M059J (cell line): ENCODE measurements around the gene ALDOB. TPM values are rescaled to one million over a fixed set of nuclear protein-coding genes. Genes with fewer than 3 reads are reported as not detected.

Experiments
- DNase-seq: peaks from one replicate; pipeline ENCODE4 v3.0.0-alpha.2; 2012; ENCODE audit warnings: low read depth
- total RNA-seq: library from RNA; depleted of rRNA; stranded (reverse); fragments of >200 nt; shearing (Covaris generic); gene quantifications from 2 replicates; pipeline ENCODE4 v1.2.3, GENCODE V29; 2014

The ALDOB gene
- total RNA-seq, 1 experiment from 2014 or later = not detected

DNA sequence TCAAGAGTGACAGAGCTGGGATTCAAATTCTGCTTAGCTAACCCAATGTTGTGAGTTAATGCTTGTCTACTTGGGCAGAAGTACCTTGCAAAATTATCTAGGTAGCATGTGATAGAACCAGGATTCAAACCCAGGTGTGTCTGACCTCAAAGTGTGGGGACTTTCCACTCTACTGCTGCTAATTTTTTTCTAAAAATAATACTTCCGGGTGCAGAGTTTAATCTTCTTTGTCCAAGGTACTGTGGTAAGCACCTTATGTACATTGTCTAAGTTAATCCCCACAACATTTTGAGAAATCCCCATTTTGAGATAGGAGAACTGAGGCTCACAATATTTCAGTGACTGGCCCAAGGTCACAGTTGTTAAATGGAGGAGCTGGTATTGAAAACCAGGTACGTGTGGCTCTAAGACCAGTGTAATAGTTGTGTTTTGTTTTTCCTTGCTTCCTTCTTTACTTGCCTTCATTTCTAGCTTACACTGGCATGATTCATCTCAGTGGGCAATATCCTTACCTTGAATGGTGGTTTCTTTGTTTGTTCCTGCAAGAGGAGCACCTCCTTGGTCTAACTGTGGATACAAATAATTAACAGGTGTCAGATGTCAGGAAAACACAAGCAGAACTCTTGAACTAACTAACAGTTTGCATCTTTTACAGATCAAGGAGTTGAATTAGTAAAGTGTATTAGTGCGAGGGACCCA is 7.5 kb downstream of the ALDOB start:
- DNase-seq = no peak

DNA sequence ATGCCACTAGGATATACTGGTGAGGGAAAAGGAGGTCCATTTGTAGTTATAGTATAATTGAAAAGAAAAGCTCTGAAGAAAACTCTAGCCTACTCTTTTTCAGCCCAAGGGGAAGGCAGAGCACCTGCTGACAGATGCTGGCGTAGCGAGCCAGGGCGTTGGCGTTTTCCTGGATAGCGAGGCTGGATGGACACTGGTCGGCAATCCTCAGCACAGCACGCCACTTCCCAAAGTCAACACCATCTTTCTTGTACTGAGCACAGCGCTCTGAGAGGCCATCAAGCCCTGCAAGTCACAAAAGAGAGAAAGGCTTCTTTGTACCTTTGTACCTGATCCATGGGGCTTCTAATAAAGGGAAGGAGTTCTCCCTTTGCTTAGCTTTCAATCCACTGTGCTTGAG is 8.2 kb downstream of the ALDOB start:
- DNase-seq = no peak

DNA sequence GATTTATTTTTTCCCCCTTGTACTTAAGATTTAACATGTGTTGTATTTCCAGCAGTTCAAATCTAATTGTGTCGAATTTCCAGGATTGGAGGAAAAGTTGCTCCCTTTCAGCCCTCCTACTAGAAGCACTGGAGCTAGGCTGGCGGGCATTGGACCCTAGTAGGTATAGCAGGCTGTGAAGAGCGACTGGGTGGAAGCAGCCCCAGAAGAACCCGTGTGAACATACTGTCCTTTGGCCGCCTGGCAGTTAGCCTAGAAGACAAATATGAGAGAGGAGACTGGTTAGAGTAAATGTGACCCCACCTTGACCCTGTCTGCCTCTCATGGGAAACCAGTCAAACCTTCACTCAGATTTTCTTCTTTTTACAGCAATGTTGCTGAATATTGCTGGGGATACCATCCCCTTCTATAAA is 13.9 kb downstream of the ALDOB start:
- DNase-seq = no peak

DNA sequence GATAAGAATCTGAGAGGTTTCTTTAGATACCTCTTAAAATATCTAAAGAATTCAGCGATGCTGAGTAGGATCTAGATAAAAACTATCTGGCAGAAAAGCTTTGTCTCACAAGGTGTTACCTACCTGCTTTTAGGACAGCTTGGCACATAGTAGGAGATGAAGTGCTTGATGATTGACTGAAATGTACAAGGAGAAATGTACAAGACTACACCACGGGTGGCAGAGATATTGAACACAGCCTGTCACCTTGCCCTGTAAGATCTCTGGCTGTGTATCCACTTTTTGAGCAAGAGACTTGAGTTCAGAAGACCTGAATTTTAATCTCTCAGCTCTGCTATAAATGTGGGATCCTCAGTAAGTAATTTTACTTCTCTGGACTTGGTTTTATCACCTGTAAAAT is 15.7 kb downstream of the ALDOB start:
- no peak for DNase-seq

DNA sequence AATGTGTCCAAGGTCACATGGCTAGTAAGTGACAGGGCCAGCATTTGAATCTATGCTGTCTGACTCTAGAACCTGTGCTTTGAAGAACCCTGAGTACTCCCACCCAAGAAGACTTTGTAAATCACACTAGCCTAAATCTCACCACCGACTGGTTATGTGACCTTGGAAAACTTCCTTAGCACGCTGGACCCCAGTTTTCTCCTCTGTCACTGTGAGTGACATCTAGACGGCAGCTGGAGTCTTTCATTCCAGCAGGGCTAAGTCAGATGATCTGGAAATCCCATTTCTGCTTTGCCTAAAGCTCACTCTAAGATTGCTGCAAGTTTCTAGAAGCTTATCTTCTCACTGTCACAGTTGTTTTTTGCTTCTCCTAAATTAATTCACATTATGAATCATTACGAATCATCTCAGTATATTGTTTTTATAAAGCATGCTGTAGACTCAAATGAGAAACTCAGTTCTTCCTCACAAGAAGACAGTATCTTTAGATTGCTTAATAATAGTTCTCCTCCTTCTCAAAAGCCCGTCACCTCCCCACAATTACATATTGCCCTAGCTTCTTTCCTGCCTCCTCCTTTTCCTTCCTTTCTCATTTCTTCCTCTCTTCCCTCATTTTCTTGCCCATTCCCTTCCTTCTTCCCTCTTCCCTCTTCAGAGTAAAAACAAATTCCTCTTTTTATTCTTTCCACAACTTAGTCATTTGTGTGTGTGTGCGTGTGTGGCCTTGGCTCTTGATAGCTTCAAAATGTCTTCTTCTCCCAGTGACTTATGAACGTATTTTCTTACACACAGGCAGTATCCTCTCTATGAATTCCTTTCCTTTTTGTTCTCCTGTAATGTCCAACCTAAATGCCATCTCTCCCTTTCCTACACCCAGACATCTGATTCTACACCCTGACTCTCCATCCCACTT is 16.8 kb downstream of the ALDOB start:
- DNase-seq = peak; percentile 23

DNA sequence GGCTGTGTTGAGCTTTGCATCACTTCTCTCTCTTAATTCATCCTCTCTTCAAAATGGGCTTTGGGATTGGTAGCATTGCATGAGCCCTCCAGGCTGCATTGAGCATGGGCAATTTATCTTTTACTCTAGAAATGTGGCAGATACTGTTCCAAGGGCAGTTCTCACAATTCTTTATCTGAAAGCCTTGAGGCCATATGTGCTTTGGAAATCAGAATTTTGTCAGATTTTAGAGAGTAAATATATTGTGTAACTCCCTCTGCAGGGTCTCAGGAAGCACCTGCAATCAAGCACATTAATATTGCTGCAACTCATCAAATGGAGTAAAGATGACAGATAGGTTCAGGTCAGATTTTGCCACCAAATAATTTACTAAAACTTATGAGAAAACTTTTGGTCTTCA is 17.6 kb downstream of the ALDOB start:
- DNase-seq = no peak

DNA sequence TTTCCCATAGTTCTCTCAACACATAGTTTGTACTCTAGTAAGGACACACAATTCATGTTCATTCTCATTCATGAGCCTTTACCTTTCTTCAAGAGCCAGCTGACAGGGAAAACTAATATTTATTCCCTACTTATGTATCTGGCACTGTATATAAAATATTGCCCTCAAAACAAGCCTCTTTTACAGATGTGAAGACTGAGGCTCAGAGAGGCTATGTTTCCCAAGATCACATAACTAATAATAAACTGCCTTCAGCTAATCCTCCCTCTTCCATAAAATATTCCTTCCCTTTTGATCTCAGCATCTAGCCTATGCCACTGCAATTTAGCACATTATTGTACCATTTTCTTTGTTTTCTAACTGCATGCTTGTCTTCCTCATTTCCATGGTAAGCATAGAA is 18.2 kb downstream of the ALDOB start:
- no peak for DNase-seq

DNA sequence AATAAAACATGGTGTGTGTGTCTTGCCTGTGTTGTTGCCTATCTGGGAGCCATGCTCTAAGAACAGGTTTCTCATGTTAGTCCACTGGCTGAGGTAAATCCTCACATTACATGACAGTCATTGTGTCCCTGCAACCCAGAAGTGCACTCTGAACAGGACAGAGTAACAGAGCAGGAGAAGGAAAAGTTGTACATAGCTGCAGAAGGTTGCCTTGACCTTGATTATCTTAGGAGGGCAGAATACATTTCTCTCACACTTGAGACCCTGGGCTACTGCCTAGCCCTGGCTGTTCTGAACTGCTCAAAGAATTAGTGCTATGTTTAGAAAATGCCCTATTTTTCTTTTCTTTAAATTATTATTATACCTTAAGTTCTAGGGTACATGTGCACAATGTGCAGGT is 20.0 kb downstream of the ALDOB start:
- DNase-seq = no peak

DNA sequence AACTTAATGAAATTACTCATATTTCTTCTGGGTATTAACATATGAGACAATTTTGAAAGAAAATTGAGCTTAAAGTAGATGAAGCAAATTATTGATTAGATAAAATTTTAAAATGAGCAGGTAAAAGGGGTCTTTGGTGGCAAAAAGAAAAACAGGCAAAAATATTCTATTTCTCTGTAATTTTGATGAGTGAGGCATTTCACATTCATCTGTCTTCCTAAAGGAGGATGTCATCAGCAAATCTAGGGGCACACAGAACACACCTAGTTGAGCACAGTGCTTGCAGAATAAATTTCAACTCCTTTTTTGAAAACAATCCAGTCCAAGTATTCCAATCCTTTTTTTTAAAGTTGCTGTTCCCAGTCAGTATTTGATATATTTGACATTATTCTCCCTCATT is 20.7 kb downstream of the ALDOB start:
- no peak for DNase-seq

DNA sequence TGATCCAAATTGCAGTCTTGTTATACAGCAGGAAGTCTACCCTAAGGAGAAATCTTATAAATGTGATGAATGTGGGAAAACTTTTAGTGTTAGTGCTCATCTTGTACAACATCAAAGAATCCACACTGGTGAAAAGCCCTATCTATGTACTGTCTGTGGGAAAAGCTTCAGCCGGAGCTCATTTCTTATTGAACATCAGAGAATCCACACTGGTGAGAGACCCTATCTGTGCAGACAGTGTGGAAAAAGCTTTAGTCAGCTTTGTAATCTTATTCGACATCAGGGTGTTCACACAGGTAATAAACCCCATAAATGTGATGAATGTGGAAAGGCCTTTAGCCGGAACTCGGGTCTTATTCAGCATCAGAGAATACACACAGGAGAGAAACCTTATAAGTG is 26.5 kb downstream of the ALDOB start:
- DNase-seq = peak; percentile 7

DNA sequence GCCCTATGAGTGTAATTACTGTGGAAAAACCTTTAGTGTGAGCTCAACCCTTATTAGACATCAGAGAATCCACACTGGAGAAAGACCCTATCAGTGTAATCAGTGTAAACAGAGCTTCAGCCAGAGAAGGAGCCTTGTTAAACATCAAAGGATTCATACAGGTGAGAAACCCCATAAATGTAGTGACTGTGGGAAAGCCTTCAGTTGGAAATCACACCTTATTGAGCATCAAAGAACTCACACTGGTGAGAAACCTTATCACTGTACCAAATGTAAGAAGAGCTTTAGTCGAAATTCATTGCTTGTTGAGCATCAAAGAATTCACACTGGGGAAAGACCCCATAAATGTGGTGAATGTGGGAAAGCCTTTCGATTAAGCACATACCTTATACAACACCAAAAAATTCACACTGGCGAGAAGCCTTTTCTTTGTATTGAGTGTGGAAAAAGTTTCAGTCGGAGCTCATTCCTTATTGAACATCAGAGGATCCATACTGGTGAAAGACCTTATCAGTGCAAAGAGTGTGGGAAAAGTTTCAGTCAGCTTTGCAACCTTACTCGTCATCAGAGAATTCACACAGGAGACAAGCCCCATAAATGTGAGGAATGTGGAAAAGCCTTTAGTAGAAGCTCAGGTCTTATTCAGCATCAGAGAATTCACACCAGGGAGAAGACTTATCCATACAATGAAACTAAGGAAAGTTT is 27.0 kb downstream of the ALDOB start:
- DNase-seq = no peak

DNA sequence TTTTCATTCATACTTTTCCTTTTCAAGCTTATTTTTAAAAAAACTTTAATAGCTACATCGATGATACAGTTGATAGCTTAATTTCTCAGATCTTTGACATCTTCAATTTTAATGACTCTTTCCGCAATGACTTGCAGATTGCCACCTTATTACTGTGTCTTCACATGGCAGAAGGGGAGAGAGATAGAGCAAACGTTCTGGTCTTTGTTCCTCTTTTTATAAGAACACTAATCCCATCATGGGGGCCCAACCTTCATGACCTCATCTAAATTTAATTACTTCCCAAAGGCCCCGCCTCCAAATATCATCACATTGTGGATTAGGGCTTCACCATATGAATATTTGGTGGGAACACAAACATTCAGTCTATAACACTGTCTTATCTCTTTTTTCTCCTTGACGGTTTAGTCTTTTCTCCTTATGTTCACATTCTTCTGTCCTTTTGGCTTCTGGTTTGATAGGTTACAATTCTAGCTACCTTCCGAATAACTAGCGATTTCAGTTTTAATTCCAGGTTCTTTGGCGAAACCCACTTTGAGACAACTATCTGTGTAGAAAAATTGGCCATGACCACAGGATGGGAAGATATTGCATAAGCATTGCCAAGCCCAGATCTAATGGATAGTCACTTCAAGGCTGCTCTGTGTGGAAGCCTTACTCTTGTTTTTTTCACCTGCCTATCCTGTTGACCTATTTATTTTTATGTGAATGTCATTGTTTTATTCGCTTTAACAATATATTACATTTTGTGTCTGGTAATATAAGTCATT is 31.9 kb downstream of the ALDOB start:
- no peak for DNase-seq

DNA sequence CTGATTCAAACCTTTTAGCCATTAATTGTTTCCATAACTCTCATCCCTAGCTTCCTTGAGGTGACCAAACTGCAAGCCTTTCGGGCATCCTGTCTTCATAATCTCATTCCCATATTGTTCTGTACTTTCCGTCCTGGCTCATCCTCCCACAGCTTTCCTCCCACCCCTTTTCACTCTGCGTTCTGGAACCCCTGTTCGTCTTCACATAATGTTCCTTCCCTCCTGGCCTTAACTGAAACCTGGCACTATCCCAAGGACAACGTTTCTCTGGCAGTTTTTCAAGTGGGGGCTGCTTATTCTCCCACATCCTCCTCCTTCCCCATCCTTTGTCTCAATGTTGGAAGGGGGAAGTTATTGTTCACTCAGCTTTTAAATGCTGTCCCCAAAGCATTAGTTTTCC is 35.5 kb downstream of the ALDOB start:
- DNase-seq = no peak

DNA sequence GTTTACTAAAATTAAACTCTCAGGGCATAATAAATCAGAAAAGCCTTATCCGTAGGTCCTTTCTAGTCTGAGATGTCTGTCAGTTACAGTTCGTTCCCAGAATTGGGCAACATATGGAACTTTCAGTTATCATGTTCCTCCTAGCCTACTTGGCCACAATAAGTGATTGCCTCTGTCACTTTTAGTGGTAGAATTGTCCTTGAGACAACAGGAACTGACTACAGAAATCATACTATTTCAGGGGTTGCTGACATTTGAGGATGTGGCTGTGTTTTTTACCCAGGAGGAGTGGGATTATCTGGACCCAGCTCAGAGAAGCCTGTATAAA is 36.0 kb downstream of the ALDOB start:
- peak; percentile 4 for DNase-seq

DNA sequence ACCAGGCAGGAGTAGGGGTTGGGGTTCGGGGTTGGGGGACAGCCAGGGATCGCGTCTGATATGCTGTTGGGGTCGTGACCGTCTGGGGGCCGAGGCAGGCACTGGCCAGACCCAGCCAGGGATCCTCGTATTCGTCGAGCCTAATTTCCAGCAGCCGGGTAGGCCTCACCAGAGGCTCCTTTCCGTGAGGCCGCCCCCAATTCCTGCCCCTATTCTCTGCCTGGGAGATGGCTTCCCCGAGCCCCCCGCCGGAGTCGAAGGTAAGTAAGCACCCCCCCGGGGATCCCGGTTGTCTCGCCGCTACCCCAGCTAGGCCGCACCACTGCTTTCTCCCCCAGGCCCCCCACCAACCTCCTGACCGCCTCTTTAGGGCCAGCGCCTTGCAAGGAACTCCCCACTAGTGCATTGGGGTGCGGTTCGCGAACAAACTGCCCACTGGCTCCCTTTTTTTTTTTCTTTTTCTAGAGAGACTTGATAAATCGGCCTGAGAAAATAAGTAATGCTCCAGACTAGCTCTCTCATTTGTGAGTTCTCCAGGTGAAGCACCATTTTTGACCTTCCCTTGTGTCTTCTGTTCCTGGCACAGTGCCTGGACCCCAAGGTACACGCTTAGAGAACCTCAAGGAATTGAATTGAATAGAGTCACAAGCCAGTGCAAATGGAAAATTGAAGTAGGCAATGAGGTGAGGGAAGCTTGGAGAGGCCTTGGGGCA is 36.5 kb downstream of the ALDOB start:
- peak; percentile 37 for DNase-seq

DNA sequence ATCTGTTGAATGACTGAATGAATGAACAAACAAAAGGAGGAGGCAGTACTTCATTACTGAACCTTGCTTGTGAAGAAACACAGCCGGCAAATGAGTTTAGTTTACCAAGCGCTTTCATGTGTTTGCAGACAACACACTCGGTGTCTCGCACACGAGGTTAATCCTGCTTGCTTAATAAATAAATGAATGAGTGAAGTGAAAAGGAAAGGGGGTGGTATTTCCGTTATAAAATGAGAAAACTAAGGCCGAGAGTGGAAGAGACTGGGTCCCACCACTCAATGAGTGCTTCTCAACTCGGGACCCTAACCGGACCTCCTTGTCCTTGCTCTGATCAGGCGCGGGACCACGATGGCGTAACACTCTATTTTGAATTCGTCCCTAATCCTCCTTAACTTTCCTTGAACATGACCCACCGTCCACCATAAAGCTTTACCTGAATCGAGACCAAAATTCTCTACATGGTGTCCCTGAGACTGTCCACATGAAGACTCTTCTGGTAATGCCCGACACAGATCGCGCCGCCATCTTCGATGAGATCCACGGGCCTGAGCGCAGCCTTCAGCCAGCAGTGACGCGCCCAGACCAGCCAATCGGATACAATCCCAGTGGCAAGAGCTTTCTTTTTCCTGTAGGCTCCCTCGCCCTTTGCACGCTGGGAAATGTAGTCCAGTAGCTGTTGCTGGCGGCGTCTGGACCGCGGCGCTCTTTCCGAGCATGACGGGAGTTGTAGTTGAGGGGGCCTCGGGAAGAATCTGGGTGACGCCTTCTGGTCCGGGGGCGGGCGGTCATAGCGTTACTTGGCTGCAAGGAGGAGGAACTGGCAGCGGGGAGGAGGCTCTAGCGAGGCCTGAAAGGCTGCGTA is 37.3 kb downstream of the ALDOB start, which contains the start of the genes MRPL50 and ZNF189:
Gene MRPL50, minus strand, starts transcription at position 551 of the 862 bp plus-strand sequence. Its CDS starts 26 bp downstream, at position 525.
Gene ZNF189, plus strand, starts transcription at position 784 of the 862 bp plus-strand sequence. CDS start 306 bp downstream, outside the sequence.
- peak; percentile 99 for DNase-seq

DNA sequence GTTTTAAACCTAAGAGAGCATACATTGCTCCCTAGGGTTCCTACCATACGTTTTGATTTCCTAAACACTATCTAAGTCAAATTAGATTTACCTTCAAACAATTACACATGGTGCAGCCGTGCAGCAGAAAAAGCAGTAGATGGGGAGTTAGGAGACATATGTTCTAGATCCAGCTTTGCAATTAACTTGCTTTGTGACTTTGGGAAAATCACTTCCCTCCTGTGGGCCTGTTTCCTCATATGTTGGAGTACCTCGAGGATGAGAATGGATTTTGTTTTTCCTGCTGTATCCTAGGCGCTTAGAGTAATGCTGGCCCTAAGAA is 37.9 kb downstream of the ALDOB start:
- DNase-seq = no peak

DNA sequence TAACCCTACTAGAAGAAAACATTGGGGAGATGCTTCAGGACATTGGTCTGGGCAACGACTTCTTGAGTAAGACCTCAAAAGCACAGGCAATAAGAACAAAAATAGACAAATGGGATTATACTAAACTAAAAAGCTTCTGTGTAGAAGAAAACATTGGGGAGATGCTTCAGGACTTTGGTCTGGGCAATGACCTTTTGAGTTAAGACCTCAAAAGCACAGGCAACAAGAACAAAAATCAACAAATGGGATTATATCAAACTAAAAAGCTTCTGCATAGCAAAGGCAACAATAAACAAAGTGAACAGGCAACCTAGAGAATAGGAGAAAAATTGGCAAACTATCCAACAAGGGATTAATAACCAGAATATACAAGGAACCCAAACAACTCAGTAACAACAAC is 40.9 kb downstream of the ALDOB start:
- no peak for DNase-seq

DNA sequence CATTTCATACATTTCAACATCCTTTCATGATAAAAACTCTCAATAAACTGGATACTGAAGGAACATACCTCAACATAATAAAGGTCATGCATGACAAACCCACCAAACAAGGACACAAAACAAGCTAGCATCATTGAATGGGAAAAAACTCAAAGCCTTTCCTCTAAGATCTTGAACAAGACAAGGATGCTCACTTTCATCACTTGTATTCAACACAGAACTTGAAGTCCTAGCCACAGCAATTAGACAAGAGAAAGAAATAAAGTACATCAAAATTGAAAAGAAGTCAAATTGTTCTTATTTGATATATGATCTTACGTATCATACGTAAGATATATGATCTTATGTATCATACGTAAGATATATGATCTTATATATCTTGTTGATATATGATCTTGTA is 42.4 kb downstream of the ALDOB start:
- no peak for DNase-seq

DNA sequence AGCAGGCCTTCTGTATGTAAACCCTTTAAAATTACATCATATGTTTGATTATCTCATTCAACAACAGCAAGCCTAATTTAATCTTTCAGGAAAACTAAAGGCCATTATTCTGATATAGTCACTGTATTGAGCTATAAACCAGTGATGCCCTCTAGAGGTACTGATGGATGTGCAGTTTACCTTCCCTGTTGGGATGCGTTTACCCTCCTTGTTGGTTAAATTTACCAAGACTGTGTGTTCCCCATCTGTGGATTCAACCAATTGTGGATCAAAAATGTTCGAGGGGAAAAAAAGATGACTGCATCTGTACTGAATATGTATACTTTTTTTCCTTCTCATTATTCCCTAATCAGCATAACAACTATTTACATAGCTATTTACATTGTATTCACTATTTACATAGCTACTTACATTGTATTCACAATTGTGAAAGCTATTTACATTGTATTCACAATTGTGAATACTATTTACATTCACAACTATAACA is 47.0 kb downstream of the ALDOB start:
- peak; percentile 11 for DNase-seq
